Heart left ventricle (tissue), 13 donors: ENCODE measurements around the gene ST3GAL4.

Experiments
- CTCF ChIP-seq, 12 donors: fragments of 200-600 bp; sonication (generic) in 4 of 12; IDR thresholded peaks; one replicate each; pipeline versions ENCODE4 v1.5.0 to v1.8.0; 2018 to 2022; ENCODE audit warnings: antibody characterized with exemption in 12 of 12, mild to moderate bottlenecking in 5 of 12
- POLR2A ChIP-seq, 2 donors: fragments of 450-650 bp; IDR thresholded peaks; one replicate each; pipeline ENCODE4 v1.6.1; 2017; ENCODE audit warnings: antibody characterized with exemption in 2 of 2, mild to moderate bottlenecking in 2 of 2, moderate library complexity in 2 of 2
- donor health status: ischemic (EF 13 %, LVEDD 7.1; RV severe dilation, severe dysfunction).
- donor health status: DM: no; HTN: yes; CAD: no.
- donor health status: DM: no; HTN: no; CAD: no.
- donor health status: ischemic (EF 25% LVEDD 6.9; RV normal size, moderate dysfunction).
- donor health status: ischemic (EF 25% LVEDD 5.7; RV mildly dilated, moderate dysfunction).
- donor health status: ischemic (EF 35%, LVEDD 5.7; RV mildly dilated, moderate dysfunction).
- donor health status: nonischemic (EF 11% LVEDD 7.7; RV severe dilation, severe dysfunction).
- donor health status: DM: yes; HTN: yes; CAD: no.
- donor health status: PGD.
- donor health status: ischemic (EF 29% LVEDD 5.4; RV normal size, mild dysfunction).
- donor health status: nonischemic (EF 23%, LVEDD 6.1; RV moderate dilation, normal function).

GRCh38 chr11:126433989-126434949 lies 78.8 kb downstream of the ST3GAL4 start:
- TF ChIP-seq CTCF (IDR thresholded peaks at IDR 0.05) (no peak), POLR2A (IDR thresholded peaks at IDR 0.05) (no peak)
